CD4-positive, CD25-positive, alpha-beta regulatory T cell (primary cell): Measurements from ENCODE around the gene TMEM119. TPM values are rescaled to one million over a fixed set of nuclear protein-coding genes. Genes with fewer than 3 reads are reported as not detected.

ENCODE experiments used
- ATAC-seq, 2 donors: fragments of 150-1000 bp; cut with Tn5 transposase; one replicate each; pipeline ENCODE4 v1.10.0; 2021; ENCODE audit warnings: low read depth in 2 of 2, moderate number of reproducible peaks in 2 of 2, moderate library complexity in 1 of 2
- DNase-seq, 3 donors: peaks; one replicate each; pipeline versions ENCODE4 v3.0.0 to v3.0.0-alpha.2; 2012 to 2022; ENCODE audit warnings: mixed read lengths in 1 of 3
- H3K27ac ChIP-seq: one replicate; pipeline ENCODE4 v1.7.0; 2013; ENCODE audit warnings: mild to moderate bottlenecking, low read length; ENCODE audit not compliant: insufficient read depth, poor library complexity, severe bottlenecking
- H3K27me3 ChIP-seq: one replicate; pipeline ENCODE4 v1.7.0; 2013; ENCODE audit warnings: low read length; ENCODE audit not compliant: control insufficient read depth, insufficient read depth
- H3K36me3 ChIP-seq: one replicate; pipeline ENCODE4 v1.7.0; 2013; ENCODE audit warnings: mild to moderate bottlenecking, low read length, moderate library complexity; ENCODE audit not compliant: control insufficient read depth, insufficient read depth
- H3K4me1 ChIP-seq: 2 replicates; pipeline ENCODE4 v1.7.0; 2013; ENCODE audit warnings: mild to moderate bottlenecking, low read length; ENCODE audit not compliant: insufficient read depth, control insufficient read depth, poor library complexity, severe bottlenecking
- H3K4me3 ChIP-seq: one replicate; pipeline ENCODE4 v1.7.0; 2013; ENCODE audit warnings: low read depth, mild to moderate bottlenecking, low read length, moderate library complexity
- H3K9me3 ChIP-seq, 2 experiments: 1 replicate in 1 of 2; 2 replicates in 1 of 2; pipeline ENCODE4 v1.7.0; 2013; ENCODE audit warnings: low read length in 2 of 2, mild to moderate bottlenecking in 1 of 2, moderate library complexity in 1 of 2; ENCODE audit not compliant: control insufficient read depth in 2 of 2
- H3K27ac Mint-ChIP-seq, 3 donors: one replicate each; pipeline ENCODE4 v1.8.0; 2020 to 2022; ENCODE audit warnings: mild to moderate bottlenecking in 3 of 3, mixed read lengths in 3 of 3, moderate library complexity in 2 of 3
- H3K27me3 Mint-ChIP-seq: one replicate; pipeline ENCODE4 v1.8.0; 2022; ENCODE audit warnings: mild to moderate bottlenecking, mixed read lengths
- H3K36me3 Mint-ChIP-seq: one replicate; pipeline ENCODE4 v1.8.0; 2020; ENCODE audit warnings: mixed read lengths
- H3K4me1 Mint-ChIP-seq, 4 donors: one replicate each; pipeline ENCODE4 v1.8.0; 2020 to 2022; ENCODE audit warnings: mixed read lengths in 4 of 4, mild to moderate bottlenecking in 1 of 4
- H3K4me3 Mint-ChIP-seq, 4 donors: one replicate each; pipeline ENCODE4 v1.8.0; 2020 to 2022; ENCODE audit warnings: mild to moderate bottlenecking in 4 of 4, mixed read lengths in 4 of 4, moderate library complexity in 3 of 4
- H3K9me3 Mint-ChIP-seq, 7 donors: one replicate each; pipeline ENCODE4 v1.8.0; 2020 to 2022; ENCODE audit warnings: mixed read lengths in 7 of 7, mild to moderate bottlenecking in 3 of 7, moderate library complexity in 2 of 7
- polyA plus RNA-seq, 4 donors: library from polyadenylated mRNA; unstranded; fragments of 300-500 nt; fragmentation: Illumina TruSeq; gene quantifications; one replicate each; pipeline ENCODE4 v1.2.3, GENCODE V29; 2021
- total RNA-seq: library from RNA; stranded (reverse); gene quantifications from one replicate; pipeline ENCODE4 v1.2.3, GENCODE V29; 2022

Gene TMEM119
- total and polyA plus RNA-seq, 5 donors from 2014 or later: 0.90 to 5.9 (median 2.5) TPM; not detected in 1

DNA sequence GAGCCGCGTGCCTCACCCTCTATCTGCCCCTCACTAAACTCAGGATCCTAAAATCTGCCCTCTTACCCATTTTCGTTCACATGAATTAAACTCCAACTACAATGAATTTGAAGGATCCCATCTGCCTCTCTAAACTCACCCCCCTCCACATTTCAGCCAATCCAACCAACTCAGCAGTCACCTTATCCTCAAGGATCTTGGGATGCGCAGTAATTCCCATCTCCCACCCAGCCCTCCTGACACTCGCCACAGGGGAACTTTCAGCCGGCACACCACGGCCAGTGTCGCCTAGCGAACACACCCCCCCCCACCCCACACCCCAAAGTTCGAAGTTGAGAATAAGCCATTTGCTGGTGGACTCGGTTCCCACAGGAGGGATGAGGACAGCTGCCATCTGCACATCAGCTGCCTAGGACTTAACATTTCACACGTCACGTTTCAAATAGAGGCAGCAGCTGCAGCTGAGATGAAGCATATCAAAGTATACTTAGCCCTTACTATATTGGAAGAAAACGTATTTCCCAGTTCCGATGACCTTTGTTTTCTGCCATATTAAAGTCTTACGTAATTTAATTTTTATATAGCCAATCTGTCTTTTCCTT lies 44.5 kb upstream of the TMEM119 start:
- Histone ChIP-seq H3K27me3 (no peaks in the 10 kb centered on the region), H3K4me1 (peaks cover 8% of the 10 kb centered on the region), H3K27ac (no peak overlapping the region), H3K9me3 (no peaks in the 10 kb centered on the region), H3K36me3 (no peaks in the 10 kb centered on the region), H3K4me3 (no peak overlapping the region)
- Mint-ChIP-seq H3K4me1 (peaks cover 24 to 45% (median 30%) of the 10 kb centered on the region in 4 donors), H3K36me3 (peaks cover 3% of the 10 kb centered on the region), H3K9me3 (peaks cover 0 to 2% (median 0%) of the 10 kb centered on the region in 7 donors), H3K4me3 (no peak overlapping the region), H3K27me3 (no peaks in the 10 kb centered on the region), H3K27ac (peak overlapping the region in 1 of 3 donors; percentile 55)
- no peak for DNase-seq
- no peak for ATAC-seq

DNA sequence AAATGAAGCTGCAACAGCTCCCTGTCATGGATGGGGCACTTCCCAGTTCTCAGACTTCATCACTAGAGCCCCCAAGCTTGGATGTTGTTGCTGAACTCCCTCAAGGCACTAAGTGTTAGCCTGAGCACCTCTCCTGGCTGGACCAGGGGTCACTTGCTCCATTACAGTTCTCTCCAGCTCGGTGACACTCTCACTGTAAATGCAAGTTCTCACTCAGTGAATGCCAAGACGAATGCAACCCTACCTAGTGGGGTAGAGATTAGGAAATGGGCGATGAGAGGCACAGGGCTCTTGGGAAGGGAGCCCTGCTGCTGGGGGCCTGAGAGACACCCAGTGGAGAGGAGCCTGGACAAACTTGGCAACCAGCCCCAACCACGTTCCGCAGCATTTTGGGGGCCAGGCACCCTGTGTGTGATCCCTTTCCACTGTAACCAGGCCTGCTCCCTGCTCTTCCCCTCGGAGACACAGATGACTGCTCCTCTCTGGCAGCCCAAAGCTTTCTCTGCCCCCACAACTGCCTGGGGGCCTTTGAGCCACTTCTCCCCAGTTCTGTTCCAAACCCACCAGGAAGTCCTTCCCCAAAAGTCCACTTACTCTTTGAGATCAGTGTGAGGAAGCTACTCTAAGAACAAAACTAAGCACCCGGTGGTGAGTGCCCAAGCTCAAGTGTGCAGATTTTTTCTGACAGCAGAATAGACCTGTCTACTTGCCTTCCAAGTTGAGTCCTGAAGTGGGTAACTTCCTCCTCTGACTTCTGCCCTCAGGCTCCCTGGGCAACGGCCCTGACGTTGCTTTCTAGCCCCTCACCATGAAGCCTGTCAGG lies 43.8 kb upstream of the TMEM119 start:
- H3K4me1 ChIP-seq: peaks cover 11% of the 10 kb centered on the region
- H3K9me3 ChIP-seq: no peaks in the 10 kb centered on the region
- H3K27me3 Mint-ChIP-seq: no peaks in the 10 kb centered on the region
- H3K9me3 Mint-ChIP-seq: peaks cover 0 to 2% (median 0%) of the 10 kb centered on the region in 7 donors
- H3K27ac ChIP-seq: no peak overlapping the region
- peak overlapping the region in 1 of 3 donors; percentile 55 for H3K27ac Mint-ChIP-seq
- ATAC-seq (no peak), DNase-seq (no peak)
- no peaks in the 10 kb centered on the region for H3K36me3 ChIP-seq
- H3K4me1 Mint-ChIP-seq: peaks cover 25 to 48% (median 28%) of the 10 kb centered on the region in 4 donors
- peaks cover 3% of the 10 kb centered on the region for H3K36me3 Mint-ChIP-seq
- H3K27me3 ChIP-seq: no peaks in the 10 kb centered on the region
- no peak overlapping the region for H3K4me3 Mint-ChIP-seq
- H3K4me3 ChIP-seq: no peak overlapping the region

DNA sequence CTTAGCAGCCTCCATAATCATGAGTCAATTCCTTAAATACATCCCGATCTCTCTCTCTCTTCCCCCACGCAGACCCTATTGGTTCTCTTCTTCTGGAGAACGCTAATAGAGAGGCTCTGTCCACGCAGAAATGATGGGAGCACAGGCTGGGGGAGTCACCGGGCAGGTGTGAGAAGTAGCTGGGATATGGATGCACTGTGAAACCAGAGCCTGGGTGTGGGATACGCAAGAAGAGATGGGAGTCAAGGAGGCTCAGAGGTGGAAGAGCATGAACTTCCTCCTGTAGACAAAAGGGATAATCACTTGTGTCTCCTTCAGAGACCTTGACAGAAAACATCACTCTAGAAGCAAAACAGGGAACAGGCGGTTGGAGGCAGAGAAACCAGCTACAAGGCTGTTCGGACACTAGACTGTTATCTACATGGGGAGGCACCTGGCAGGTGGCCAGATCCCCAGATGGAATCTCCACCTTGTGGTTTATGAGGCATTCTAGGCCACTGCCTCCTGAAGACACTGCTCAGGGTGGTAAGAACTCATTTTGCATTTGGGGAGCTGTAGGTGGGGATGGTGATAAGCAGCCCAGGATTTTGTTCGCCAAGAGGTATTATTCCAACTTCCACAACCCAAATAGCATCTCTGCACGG lies 43.0 kb upstream of the TMEM119 start:
- H3K4me1 Mint-ChIP-seq: peaks cover 25 to 46% (median 27%) of the 10 kb centered on the region in 4 donors
- no peak for ATAC-seq

DNA sequence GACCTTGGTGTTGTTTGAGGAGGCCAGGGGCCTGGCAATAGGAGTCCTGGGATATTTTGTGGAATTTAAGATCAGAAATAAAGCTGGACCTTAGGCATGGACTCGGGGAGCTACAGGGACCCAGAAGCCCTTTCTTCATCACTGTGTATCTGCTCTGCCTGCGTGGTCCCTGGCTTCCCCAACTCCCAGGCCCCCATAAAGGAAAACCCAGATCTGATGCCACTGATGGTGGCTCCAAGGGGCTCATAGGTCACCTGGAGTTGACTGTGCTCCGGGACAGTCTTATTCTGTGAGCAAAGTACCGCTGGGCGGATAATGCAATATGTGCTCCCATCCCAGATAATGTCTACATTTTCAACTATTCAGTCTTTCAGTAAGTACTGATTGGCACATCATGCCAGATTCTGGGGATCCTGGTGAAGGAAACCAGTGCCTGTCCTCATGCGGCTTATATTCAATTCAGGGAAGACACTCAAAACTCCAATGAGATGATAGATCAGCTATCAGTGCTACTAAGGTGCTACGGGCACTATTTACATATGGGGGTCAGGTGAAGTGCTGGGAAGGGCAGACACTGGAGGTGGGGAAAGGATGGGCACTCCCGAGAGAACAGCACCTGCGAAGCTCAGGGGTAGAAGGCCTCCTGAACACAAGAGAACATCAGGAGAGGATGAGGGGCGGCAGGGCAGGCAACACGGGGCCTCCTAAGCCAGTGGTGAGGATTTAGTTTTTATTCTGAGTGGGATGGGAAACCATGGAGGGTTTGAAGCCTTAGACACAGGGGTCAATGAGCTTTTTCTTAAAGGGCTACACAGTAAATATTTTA lies 41.3 kb upstream of the TMEM119 start:
- no peaks in the 10 kb centered on the region for H3K27me3 ChIP-seq
- H3K9me3 ChIP-seq: no peaks in the 10 kb centered on the region
- ATAC-seq (no peak), DNase-seq (no peak)
- Mint-ChIP-seq H3K4me3 (peak overlapping the region in 1 of 4 donors; percentile 43), H3K9me3 (peaks cover 0 to 2% (median 0%) of the 10 kb centered on the region in 7 donors), H3K27me3 (no peaks in the 10 kb centered on the region), H3K27ac (peak overlapping the region in 1 of 3 donors; percentile 6), H3K36me3 (no peaks in the 10 kb centered on the region), H3K4me1 (peaks cover 18 to 55% (median 27%) of the 10 kb centered on the region in 4 donors)
- H3K27ac ChIP-seq: no peak overlapping the region
- peaks cover 28% of the 10 kb centered on the region for H3K4me1 ChIP-seq
- no peaks in the 10 kb centered on the region for H3K36me3 ChIP-seq
- no peak overlapping the region for H3K4me3 ChIP-seq

More for the DNA sequence above, 43.0 kb upstream of the TMEM119 start:
- H3K4me3 ChIP-seq: no peak overlapping the region
- peaks cover 3% of the 10 kb centered on the region for H3K36me3 Mint-ChIP-seq
- H3K9me3 Mint-ChIP-seq: peaks cover 0 to 2% (median 0%) of the 10 kb centered on the region in 7 donors
- H3K27ac ChIP-seq: no peak overlapping the region
- H3K4me3 Mint-ChIP-seq: no peak overlapping the region
- DNase-seq: no peak
- H3K27me3 ChIP-seq: no peaks in the 10 kb centered on the region
- no peaks in the 10 kb centered on the region for H3K9me3 ChIP-seq
- no peaks in the 10 kb centered on the region for H3K27me3 Mint-ChIP-seq
- peak overlapping the region in 1 of 3 donors; percentile 55 for H3K27ac Mint-ChIP-seq
- H3K36me3 ChIP-seq: no peaks in the 10 kb centered on the region
- H3K4me1 ChIP-seq: peaks cover 14% of the 10 kb centered on the region

DNA sequence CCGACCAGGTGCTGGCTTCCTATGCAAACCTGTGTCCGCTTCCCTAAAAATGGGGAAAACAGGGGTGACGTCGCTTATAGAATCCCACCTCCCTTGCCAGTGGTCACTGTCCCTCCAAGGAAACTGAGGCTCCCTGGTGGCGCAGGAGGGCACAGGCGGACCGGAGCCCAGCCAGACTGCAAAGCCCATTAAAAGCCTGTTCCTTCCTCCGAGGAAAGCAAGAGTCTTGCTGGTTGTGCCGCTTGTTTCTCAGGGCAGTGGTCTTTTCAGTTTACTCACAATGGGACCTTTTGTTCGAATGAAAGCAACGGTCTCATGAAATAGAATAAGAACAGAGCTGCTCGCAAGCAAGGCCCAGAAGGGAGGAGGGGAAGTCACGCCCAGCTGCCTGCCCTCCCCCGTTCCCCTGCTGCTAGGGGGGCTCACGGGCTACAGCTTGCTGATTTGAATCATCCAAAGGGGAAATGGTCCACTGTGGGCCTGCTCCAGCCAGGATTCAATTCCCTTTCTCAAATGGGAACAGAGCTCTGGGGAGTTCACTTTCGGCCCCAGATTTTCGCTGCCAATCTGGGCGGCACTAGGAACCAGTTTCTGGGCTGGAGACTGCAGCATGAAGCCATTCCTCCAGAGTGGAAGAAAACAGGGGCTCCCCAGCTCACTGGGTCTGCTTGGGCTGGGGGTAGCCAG lies 40.4 kb upstream of the TMEM119 start:
- H3K4me1 Mint-ChIP-seq: peaks cover 22 to 58% (median 31%) of the 10 kb centered on the region in 4 donors
- peaks cover 0 to 2% (median 0%) of the 10 kb centered on the region in 7 donors for H3K9me3 Mint-ChIP-seq
- peaks cover 38% of the 10 kb centered on the region for H3K4me1 ChIP-seq
- no peaks in the 10 kb centered on the region for H3K9me3 ChIP-seq
- H3K4me3 Mint-ChIP-seq: no peak overlapping the region
- no peaks in the 10 kb centered on the region for H3K27me3 ChIP-seq
- H3K36me3 ChIP-seq: no peaks in the 10 kb centered on the region
- no peak overlapping the region for H3K4me3 ChIP-seq
- no peak overlapping the region for H3K27ac ChIP-seq
- no peak overlapping the region for H3K27ac Mint-ChIP-seq
- H3K36me3 Mint-ChIP-seq: no peaks in the 10 kb centered on the region
- ATAC-seq (no peak), DNase-seq (no peak)
- no peaks in the 10 kb centered on the region for H3K27me3 Mint-ChIP-seq

DNA sequence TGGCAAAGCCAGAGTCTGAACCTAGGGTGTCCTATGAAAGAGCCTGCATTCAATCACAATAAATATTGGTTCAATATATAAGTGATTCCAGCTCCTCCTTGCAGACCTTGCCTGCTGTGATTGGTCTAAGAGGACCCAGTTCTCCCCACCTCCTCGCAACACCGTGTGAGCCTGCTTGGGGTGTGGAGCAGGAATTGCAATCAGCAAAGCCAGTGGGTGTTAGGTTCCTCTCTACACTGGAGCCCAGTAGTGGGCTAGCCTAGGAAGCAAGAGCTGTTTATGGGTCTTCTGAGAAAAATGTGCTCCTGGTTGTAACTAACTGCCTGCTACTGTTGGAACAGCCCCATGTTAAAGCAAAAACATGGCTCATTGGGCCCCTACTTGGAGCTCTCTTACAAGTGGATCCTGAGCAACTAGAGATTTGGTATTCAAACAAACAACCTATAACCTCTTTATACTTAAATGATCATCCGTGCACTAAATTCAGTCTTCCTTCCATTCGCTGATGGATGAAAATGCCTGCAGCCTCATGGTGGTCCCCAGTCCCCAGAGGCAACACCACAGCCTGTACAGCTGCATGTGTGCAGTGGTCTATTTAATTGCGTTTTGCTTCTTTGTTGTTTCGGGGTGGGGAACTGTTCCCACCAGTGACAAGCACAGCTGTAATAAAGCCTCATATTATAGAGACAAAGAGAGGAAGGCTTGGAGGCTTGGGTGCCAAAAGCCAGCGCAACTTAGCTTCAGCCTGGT lies 39.5 kb upstream of the TMEM119 start:
- DNase-seq (no peak), ATAC-seq (no peak)
- Histone ChIP-seq H3K36me3 (no peaks in the 10 kb centered on the region), H3K9me3 (no peaks in the 10 kb centered on the region), H3K4me3 (no peak overlapping the region), H3K27me3 (no peaks in the 10 kb centered on the region), H3K27ac (no peak overlapping the region), H3K4me1 (peaks cover 43% of the 10 kb centered on the region)
- no peaks in the 10 kb centered on the region for H3K36me3 Mint-ChIP-seq
- H3K27ac Mint-ChIP-seq: peak overlapping the region in 2 of 3 donors; percentile 35 to 62
- H3K9me3 Mint-ChIP-seq: peaks cover 0 to 2% (median 0%) of the 10 kb centered on the region in 7 donors
- peak overlapping the region in 3 of 4 donors; percentile 17 to 74 (median 18) for H3K4me3 Mint-ChIP-seq
- no peaks in the 10 kb centered on the region for H3K27me3 Mint-ChIP-seq
- H3K4me1 Mint-ChIP-seq: peaks cover 22 to 58% (median 31%) of the 10 kb centered on the region in 4 donors
